Smooth muscle cell (in vitro differentiated cells): ENCODE results near the gene PMIS2. TPM values are rescaled to one million over a fixed set of nuclear protein-coding genes. Genes with fewer than 3 reads are reported as not detected.

Source experiments
- DNase-seq: peaks from one replicate; lab custom pipeline; 2025; ENCODE audit not compliant: unreplicated experiment; lab: John Stamatoyannopoulos, UW
- H2AFZ ChIP-seq: fragments of 200-600 bp; sonication (generic); 2 replicates; pipeline ENCODE4 v1.6.0; 2016; ENCODE audit warnings: antibody characterized with exemption, low read depth, mild to moderate bottlenecking
- H3F3A ChIP-seq: fragments of 200-600 bp; sonication (generic); 2 replicates; pipeline ENCODE4 v1.6.0; 2017; ENCODE audit warnings: antibody characterized with exemption, low read depth
- H3K27ac ChIP-seq: fragments of 200-600 bp; sonication (generic); 2 replicates; pipeline ENCODE4 v1.5.1; 2016; ENCODE audit warnings: low read depth, mild to moderate bottlenecking
- H3K27me3 ChIP-seq: fragments of 200-600 bp; sonication (generic); 2 replicates; pipeline ENCODE4 v1.6.1; 2016; ENCODE audit warnings: low read depth, mild to moderate bottlenecking
- H3K36me3 ChIP-seq: fragments of 200-600 bp; sonication (generic); 2 replicates; pipeline ENCODE4 v1.5.1; 2016; ENCODE audit warnings: low read depth
- H3K4me1 ChIP-seq: fragments of 200-600 bp; sonication (generic); 2 replicates; pipeline ENCODE4 v1.5.1; 2016; ENCODE audit warnings: low read depth
- H3K4me2 ChIP-seq: fragments of 200-600 bp; sonication (generic); 2 replicates; pipeline ENCODE4 v1.6.0; 2016; ENCODE audit warnings: mild to moderate bottlenecking
- H3K4me3 ChIP-seq: fragments of 200-600 bp; sonication (generic); 2 replicates; pipeline ENCODE4 v1.5.1; 2016; ENCODE audit warnings: mild to moderate bottlenecking
- H3K79me2 ChIP-seq: fragments of 200-600 bp; sonication (generic); 2 replicates; pipeline ENCODE4 v1.6.0; 2016; ENCODE audit warnings: low read depth, mild to moderate bottlenecking
- H3K9ac ChIP-seq: fragments of 200-600 bp; sonication (generic); 2 replicates; pipeline ENCODE4 v1.6.0; 2016; ENCODE audit warnings: low read depth
- H3K9me3 ChIP-seq: fragments of 200-600 bp; sonication (generic); replicated peaks from 2 replicates; pipeline ENCODE4 v1.5.1; 2016; ENCODE audit warnings: low read depth
- H4K20me1 ChIP-seq: fragments of 200-600 bp; sonication (generic); 2 replicates; pipeline ENCODE4 v1.6.0; 2016; ENCODE audit warnings: low read depth
- CTCF ChIP-seq: fragments of 200-600 bp; sonication (generic); IDR thresholded peaks from 2 replicates; pipeline ENCODE4 v1.5.1; 2017; ENCODE audit warnings: borderline replicate concordance, mild to moderate bottlenecking, antibody characterized with exemption; ENCODE audit not compliant: insufficient read depth, poor library complexity, severe bottlenecking
- WGBS: methylation state at CpG from one replicate; pipeline ENCODE4 v1.1.7; 2016; ENCODE audit warnings: low lambda C conversion rate; 5-methylcytosine and 5-hydroxymethylcytosine counted together
- polyA plus RNA-seq: library from polyadenylated mRNA; unstranded; fragments of >200 nt; fragmentation: Nextera tagmentation; extraction: Ambion mirVana; gene quantifications from 2 replicates; pipeline ENCODE4 v1.2.1, GENCODE V29; 2016
- total RNA-seq: library from RNA; depleted of rRNA; stranded (reverse); fragments of >200 nt; gene quantifications from 2 replicates; pipeline ENCODE4 v1.2.3, GENCODE V29; 2014

Gene PMIS2
- total and polyA plus RNA-seq, 2 experiments from 2014 or later: not detected

- H3F3A ChIP-seq: no peaks in the 10 kb centered on the region
- H4K20me1 ChIP-seq: no peaks in the 10 kb centered on the region
- H3K4me3 ChIP-seq: no peak overlapping the region
- no peak overlapping the region for H3K27ac ChIP-seq
- H3K9ac ChIP-seq: no peak overlapping the region
- H3K36me3 ChIP-seq: no peaks in the 10 kb centered on the region
- TF ChIP-seq CTCF: no peak
- WGBS: 86% methylated on average over 13 of the region's 13 CpGs
- H3K9me3 ChIP-seq: no peaks in the 10 kb centered on the region
- no peaks in the 10 kb centered on the region for H3K4me1 ChIP-seq
- DNase-seq: no peak
- no peak overlapping the region for H3K4me2 ChIP-seq
- no peaks in the 10 kb centered on the region for H3K79me2 ChIP-seq
- no peak overlapping the region for H2AFZ ChIP-seq
- peaks cover 10% of the 10 kb centered on the region for H3K27me3 ChIP-seq
These were observed 33.2 kb upstream of the PMIS2 start for GRCh38 chr19:35552534-35553384.

DNA sequence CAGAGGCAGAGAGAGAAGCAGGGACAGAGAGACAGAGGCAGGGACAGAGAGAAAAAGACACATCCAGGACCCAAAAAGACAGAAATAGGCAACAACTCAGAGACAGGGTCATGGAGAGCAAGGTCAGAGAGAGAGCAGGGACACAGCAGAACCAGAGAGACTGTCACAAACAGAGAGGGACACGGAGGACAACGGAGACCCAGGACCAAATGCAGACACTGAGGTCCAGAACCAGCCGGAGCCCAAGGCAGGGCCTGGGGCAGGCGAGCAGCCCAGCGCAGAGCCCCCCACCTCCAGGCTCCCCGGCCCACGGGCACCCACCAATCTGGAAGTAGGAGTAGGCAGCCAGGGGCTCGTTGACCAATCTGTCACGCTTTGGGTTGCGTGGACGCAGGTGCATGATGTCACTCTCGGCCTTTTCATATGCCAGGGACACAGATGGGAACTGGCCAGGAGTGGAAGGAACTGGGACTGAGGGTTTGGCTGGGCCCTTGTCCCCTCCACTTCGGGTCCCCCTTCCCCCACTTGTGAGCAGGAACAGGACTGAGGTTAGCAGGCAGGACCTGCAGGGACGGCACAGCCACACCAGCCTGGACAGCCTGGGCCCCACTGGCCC lies 32.5 kb upstream of the PMIS2 start:
- Histone ChIP-seq H3K4me1 (peaks cover 3% of the 10 kb centered on the region), H3F3A (no peaks in the 10 kb centered on the region), H3K27ac (no peak overlapping the region), H3K4me2 (no peak overlapping the region), H3K36me3 (no peaks in the 10 kb centered on the region), H4K20me1 (no peaks in the 10 kb centered on the region), H3K9ac (no peak overlapping the region), H3K4me3 (no peak overlapping the region), H3K79me2 (no peaks in the 10 kb centered on the region), H3K9me3 (no peaks in the 10 kb centered on the region), H2AFZ (no peak overlapping the region), H3K27me3 (peaks cover 18% of the 10 kb centered on the region)
- no peak for DNase-seq
- no peak for TF ChIP-seq CTCF
- 88% methylated on average over 14 of the region's 14 CpGs for WGBS

DNA sequence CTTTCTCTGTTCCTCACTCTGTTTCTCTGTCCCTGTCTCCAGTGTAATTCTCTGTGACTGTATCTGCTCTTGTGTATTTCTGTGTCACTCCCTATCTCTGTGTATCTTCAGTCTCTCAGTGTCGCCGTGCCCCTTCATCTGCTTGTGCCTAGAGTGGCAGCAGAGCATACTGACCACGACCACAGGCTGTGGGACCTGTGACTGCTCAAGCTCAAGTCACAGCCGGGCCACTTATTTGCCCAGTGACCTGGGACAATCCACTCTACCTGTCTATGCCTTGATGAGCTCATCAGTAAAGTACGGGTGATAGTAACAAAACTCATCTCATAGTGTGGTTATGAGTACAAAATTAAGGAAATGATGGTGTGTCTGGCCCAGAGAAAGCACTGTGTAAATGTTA lies 31.9 kb upstream of the PMIS2 start:
- no peak for TF ChIP-seq CTCF
- peaks cover 3% of the 10 kb centered on the region for H3K4me1 ChIP-seq
- WGBS: 83% methylated on average over 5 of the region's 5 CpGs

More for the DNA sequence above, 31.9 kb upstream of the PMIS2 start:
- H2AFZ ChIP-seq: no peak overlapping the region
- peaks cover 24% of the 10 kb centered on the region for H3K27me3 ChIP-seq
- H3K9me3 ChIP-seq: no peaks in the 10 kb centered on the region
- no peaks in the 10 kb centered on the region for H3F3A ChIP-seq
- H3K27ac ChIP-seq: no peak overlapping the region
- H3K4me2 ChIP-seq: no peak overlapping the region
- H3K9ac ChIP-seq: no peak overlapping the region
- H4K20me1 ChIP-seq: no peaks in the 10 kb centered on the region
- H3K4me3 ChIP-seq: no peak overlapping the region
- DNase-seq: no peak
- no peaks in the 10 kb centered on the region for H3K79me2 ChIP-seq
- no peaks in the 10 kb centered on the region for H3K36me3 ChIP-seq
